Measurements from ENCODE around the gene DENND2A. TPM values are rescaled to one million over a fixed set of nuclear protein-coding genes. Genes with fewer than 3 reads are reported as not detected.
"Not testable (repeated sequence)": the region's sequence is repeated elsewhere in the genome, so short reads cannot be mapped to it uniquely, and the experiment has no call there.

Gene DENND2A
- total and polyA plus RNA-seq, 5 donors: 8.7 to 16.6 (median 12.1) TPM

GRCh38 chr7:140645166-140645900 is 4.7 kb upstream of the DENND2A start:
- H3K27me3 ChIP-seq (ENCODE audit: control insufficient read depth, insufficient read depth): no peaks in the 10 kb centered on the region
- no peak overlapping the region for H3K27ac ChIP-seq (ENCODE audit: low read length)
- WGBS: 79% methylated on average over 8 of the region's 8 CpGs
- no peak overlapping the region for H3K4me3 ChIP-seq (ENCODE audit: low read length)
- DNase-seq: no peak
- intact Hi-C loops (cut with DNase I): no loop called here
- H3K9me3 ChIP-seq (ENCODE audit: control insufficient read depth, low read length): no peaks in the 10 kb centered on the region
- no peaks in the 10 kb centered on the region for H3K4me1 ChIP-seq (ENCODE audit: control insufficient read depth, insufficient read depth, low read length)
- no peak for ATAC-seq

GRCh38 chr7:140644761-140645160 is 4.1 kb upstream of the DENND2A start:
- H3K4me1 ChIP-seq (ENCODE audit: control insufficient read depth, insufficient read depth, low read length); intact Hi-C loops (cut with DNase I); H3K9me3 ChIP-seq (ENCODE audit: control insufficient read depth, low read length); H3K27ac ChIP-seq (ENCODE audit: low read length); DNase-seq; ATAC-seq; H3K27me3 ChIP-seq (ENCODE audit: control insufficient read depth, insufficient read depth); H3K4me3 ChIP-seq (ENCODE audit: low read length): not testable (repeated sequence)
- 91% methylated on average over 13 of the region's 13 CpGs for WGBS

- no peak overlapping the region for H3K27ac ChIP-seq (ENCODE audit: low read length)
- DNase-seq (no peak), ATAC-seq (no peak)
- H3K4me1 ChIP-seq (ENCODE audit: control insufficient read depth, insufficient read depth, low read length): peaks cover 4% of the 10 kb centered on the region
- no peak overlapping the region for H3K4me3 ChIP-seq (ENCODE audit: low read length)
- WGBS: 89% methylated on average over 5 of the region's 5 CpGs
- no peaks in the 10 kb centered on the region for H3K27me3 ChIP-seq (ENCODE audit: control insufficient read depth, insufficient read depth)
- intact Hi-C loops (cut with DNase I): no loop called here
- no peaks in the 10 kb centered on the region for H3K9me3 ChIP-seq (ENCODE audit: control insufficient read depth, low read length)
Measured at GRCh38 chr7:140643416-140643815, 2.8 kb upstream of the DENND2A start.

GRCh38 chr7:140641524-140642195 is 1.0 kb upstream of the DENND2A start:
- no peaks in the 10 kb centered on the region for H3K27me3 ChIP-seq (ENCODE audit: control insufficient read depth, insufficient read depth)
- H3K4me1 ChIP-seq (ENCODE audit: control insufficient read depth, insufficient read depth, low read length): peaks cover 5% of the 10 kb centered on the region
- H3K9me3 ChIP-seq (ENCODE audit: control insufficient read depth, low read length): no peaks in the 10 kb centered on the region
- H3K27ac ChIP-seq (ENCODE audit: low read length): peak overlapping the region; percentile 80
- DNase-seq (no peak), ATAC-seq (no peak)
- WGBS: 51% methylated on average over 15 of the region's 15 CpGs
- H3K4me3 ChIP-seq (ENCODE audit: low read length): peak overlapping the region; percentile 83
- intact Hi-C loops (cut with DNase I): no loop called here

- ATAC-seq (peak; percentile 55 to 62), DNase-seq (peak; percentile 51 to 84 (median 84))
- under 1% methylated on average over 74 of the region's 74 CpGs for WGBS
- H3K4me3 ChIP-seq (ENCODE audit: low read length): peak overlapping the region; percentile 83
- H3K9me3 ChIP-seq (ENCODE audit: control insufficient read depth, low read length): no peaks in the 10 kb centered on the region
- peak overlapping the region; percentile 80 for H3K27ac ChIP-seq (ENCODE audit: low read length)
- no peaks in the 10 kb centered on the region for H3K27me3 ChIP-seq (ENCODE audit: control insufficient read depth, insufficient read depth)
- intact Hi-C loops (cut with DNase I): no loop called here
- peaks cover 17% of the 10 kb centered on the region for H3K4me1 ChIP-seq (ENCODE audit: control insufficient read depth, insufficient read depth, low read length)
Measured at GRCh38 chr7:140640060-140640637, 464 bp downstream of the DENND2A start.

GRCh38 chr7:140639366-140640053 is 1.1 kb downstream of the DENND2A start:
- DNase-seq: peak; percentile 47 to 77 (median 76)
- Histone ChIP-seq H3K4me3 (ENCODE audit: low read length) (peak overlapping the region; percentile 83), H3K27me3 (ENCODE audit: control insufficient read depth, insufficient read depth) (no peaks in the 10 kb centered on the region), H3K4me1 (ENCODE audit: control insufficient read depth, insufficient read depth, low read length) (peaks cover 17% of the 10 kb centered on the region), H3K27ac (ENCODE audit: low read length) (peak overlapping the region; percentile 62), H3K9me3 (ENCODE audit: control insufficient read depth, low read length) (no peaks in the 10 kb centered on the region)
- ATAC-seq: peak; percentile 32 to 55
- 20% methylated on average over 15 of the region's 15 CpGs for WGBS
- intact Hi-C loops (cut with DNase I): no loop called here

- DNase-seq: peak in 2 of 3 donors; percentile 68 to 69
- intact Hi-C loops (cut with DNase I): no loop called here
- Histone ChIP-seq H3K27me3 (ENCODE audit: control insufficient read depth, insufficient read depth) (no peaks in the 10 kb centered on the region), H3K27ac (ENCODE audit: low read length) (peak overlapping the region; percentile 62), H3K4me1 (ENCODE audit: control insufficient read depth, insufficient read depth, low read length) (peaks cover 17% of the 10 kb centered on the region), H3K9me3 (ENCODE audit: control insufficient read depth, low read length) (no peaks in the 10 kb centered on the region), H3K4me3 (ENCODE audit: low read length) (no peak overlapping the region)
- ATAC-seq: peak in 1 of 2 donors; percentile 41
- WGBS: 58% methylated on average over 6 of the region's 6 CpGs
Measured at GRCh38 chr7:140638173-140638791, 2.3 kb downstream of the DENND2A start.

- DNase-seq (peak in 1 of 3 donors; percentile 45), ATAC-seq (no peak)
- Histone ChIP-seq H3K27ac (ENCODE audit: low read length) (peak overlapping the region; percentile 57), H3K4me1 (ENCODE audit: control insufficient read depth, insufficient read depth, low read length) (peaks cover 17% of the 10 kb centered on the region), H3K27me3 (ENCODE audit: control insufficient read depth, insufficient read depth) (no peaks in the 10 kb centered on the region), H3K4me3 (ENCODE audit: low read length) (no peak overlapping the region), H3K9me3 (ENCODE audit: control insufficient read depth, low read length) (no peaks in the 10 kb centered on the region)
- intact Hi-C loops (cut with DNase I): no loop called here
- 45% methylated on average over 3 of the region's 3 CpGs for WGBS
Measured at GRCh38 chr7:140637400-140637799, 3.2 kb downstream of the DENND2A start.

GRCh38 chr7:140635816-140636215 is 4.8 kb downstream of the DENND2A start:
- no peaks in the 10 kb centered on the region for H3K9me3 ChIP-seq (ENCODE audit: control insufficient read depth, low read length)
- no peaks in the 10 kb centered on the region for H3K27me3 ChIP-seq (ENCODE audit: control insufficient read depth, insufficient read depth)
- H3K27ac ChIP-seq (ENCODE audit: low read length): peak overlapping the region; percentile 33
- 44% methylated on average over 5 of the region's 5 CpGs for WGBS
- intact Hi-C loops (cut with DNase I): no loop called here
- DNase-seq: peak in 1 of 3 donors; percentile 53
- peaks cover 17% of the 10 kb centered on the region for H3K4me1 ChIP-seq (ENCODE audit: control insufficient read depth, insufficient read depth, low read length)
- ATAC-seq: no peak
- H3K4me3 ChIP-seq (ENCODE audit: low read length): no peak overlapping the region

- DNase-seq (no peak), ATAC-seq (peak; percentile 7 to 55)
- no peaks in the 10 kb centered on the region for H3K27me3 ChIP-seq (ENCODE audit: control insufficient read depth, insufficient read depth)
- H3K4me1 ChIP-seq (ENCODE audit: control insufficient read depth, insufficient read depth, low read length): peaks cover 17% of the 10 kb centered on the region
- no peak overlapping the region for H3K4me3 ChIP-seq (ENCODE audit: low read length)
- WGBS: 12% methylated on average over 5 of the region's 5 CpGs
- H3K9me3 ChIP-seq (ENCODE audit: control insufficient read depth, low read length): no peaks in the 10 kb centered on the region
- peak overlapping the region; percentile 33 for H3K27ac ChIP-seq (ENCODE audit: low read length)
- intact Hi-C loops (cut with DNase I): no loop called here
Measured at GRCh38 chr7:140635345-140635744, 5.3 kb downstream of the DENND2A start.
